IMR-90 (cell line): ENCODE data around the gene BOD1. TPM values are rescaled to one million over a fixed set of nuclear protein-coding genes. Genes with fewer than 3 reads are reported as not detected.

Experiments used
- ATAC-seq: fragments of 200-7000 bp; cut with Tn5 transposase; 2 replicates; pipeline ENCODE4 v1.9.1; 2020; ENCODE audit warnings: low read depth, mild to moderate bottlenecking, moderate library complexity
- BruUV-seq: library from RNA; stranded (reverse); fragments of 400-500 nt; replicated peaks from 2 replicates; lab custom pipeline; 2021; lab: Mats Ljungman, UMichigan
- CTCF ChIA-PET: fragments of 300-600 bp; formaldehyde crosslinking; extraction: SDS; loops from one replicate; lab custom pipeline; 2021; ENCODE audit warnings: antibody characterized with exemption; lab: Yijun Ruan, JAX
- POLR2A ChIA-PET: fragments of 300-600 bp; sonication (Branson Sonifier 250); formaldehyde crosslinking; loops from one replicate; lab custom pipeline; 2022; ENCODE audit warnings: antibody characterized with exemption; ENCODE audit not compliant: unreplicated experiment; lab: Charles Lee
- DNase-seq: peaks from one replicate; pipeline ENCODE4 v3.0.0; 2013
- H2AFZ ChIP-seq: replicated peaks from 2 replicates; pipeline ENCODE3; 2013; ENCODE audit warnings: low read length, mild to moderate bottlenecking; ENCODE audit not compliant: poor library complexity
- H2AK5ac ChIP-seq: 2 replicates; pipeline ENCODE4 v1.6.1; 2013; ENCODE audit warnings: low read depth, low read length, inconsistent platforms
- H2AK9ac ChIP-seq: replicated peaks from 2 replicates; pipeline ENCODE3; 2013; ENCODE audit warnings: mild to moderate bottlenecking, low read depth, low read length, moderate library complexity; ENCODE audit not compliant: poor library complexity
- H2BK120ac ChIP-seq: 2 replicates; pipeline ENCODE4 v1.6.1; 2013; ENCODE audit warnings: low read depth, low read length, inconsistent platforms
- H2BK15ac ChIP-seq: 3 replicates; pipeline ENCODE4 v1.6.1; 2013; ENCODE audit warnings: low read depth, low read length, inconsistent platforms
- H2BK20ac ChIP-seq: 2 replicates; pipeline ENCODE4 v1.6.1; 2013; ENCODE audit warnings: low read depth, mild to moderate bottlenecking, inconsistent platforms, low read length, moderate library complexity
- H2BK5ac ChIP-seq: 2 replicates; pipeline ENCODE4 v1.6.1; 2013; ENCODE audit warnings: mild to moderate bottlenecking, low read depth, low read length, inconsistent platforms; ENCODE audit not compliant: poor library complexity, severe bottlenecking
- H3K14ac ChIP-seq: replicated peaks from 2 replicates; pipeline ENCODE4 v1.6.1; 2013; ENCODE audit warnings: low read depth, low read length, inconsistent platforms
- H3K18ac ChIP-seq: 2 replicates; pipeline ENCODE4 v1.6.1; 2013; ENCODE audit warnings: low read depth, low read length, control low read depth
- H3K23ac ChIP-seq: 2 replicates; pipeline ENCODE4 v1.6.1; 2013; ENCODE audit warnings: low read depth, low read length, inconsistent platforms
- H3K27ac ChIP-seq: 2 replicates; pipeline ENCODE4 v1.5.1; 2013; ENCODE audit warnings: mild to moderate bottlenecking, control low read depth, low read length; ENCODE audit not compliant: insufficient read depth
- H3K27me3 ChIP-seq: 2 replicates; pipeline ENCODE4 v1.6.1; 2013; ENCODE audit warnings: low read length; ENCODE audit not compliant: control insufficient read depth, insufficient read depth
- H3K36me3 ChIP-seq: 2 replicates; pipeline ENCODE4 v1.6.1; 2013; ENCODE audit warnings: low read length, mixed read lengths; ENCODE audit not compliant: control insufficient read depth, insufficient read depth
- H3K4ac ChIP-seq: 2 replicates; pipeline ENCODE4 v1.6.1; 2013; ENCODE audit warnings: low read depth, low read length, inconsistent platforms
- H3K4me1 ChIP-seq: 2 replicates; pipeline ENCODE4 v1.6.1; 2013; ENCODE audit warnings: low read length, mixed read lengths; ENCODE audit not compliant: control insufficient read depth, insufficient read depth
- H3K4me2 ChIP-seq: 2 replicates; pipeline ENCODE4 v1.6.1; 2013; ENCODE audit warnings: low read depth, mild to moderate bottlenecking, control low read depth, low read length, moderate library complexity
- H3K4me3 ChIP-seq: 2 replicates; pipeline ENCODE4 v1.5.1; 2013; ENCODE audit warnings: low read depth, mild to moderate bottlenecking, control low read depth, low read length, moderate library complexity; ENCODE audit not compliant: insufficient read depth
- H3K56ac ChIP-seq: 2 replicates; pipeline ENCODE4 v1.6.1; 2013; ENCODE audit warnings: low read length, inconsistent platforms; ENCODE audit not compliant: insufficient read depth; ENCODE audit errors: extremely low read depth
- H3K79me1 ChIP-seq, 2 experiments: 2 replicates each; pipeline ENCODE4 v1.6.1; 2013; ENCODE audit warnings: low read length in 2 of 2, inconsistent platforms in 1 of 2, low read depth in 1 of 2
- H3K9ac ChIP-seq: 2 replicates; pipeline ENCODE4 v1.6.1; 2013; ENCODE audit warnings: low read depth, low read length, control low read depth
- H3K9me1 ChIP-seq: 2 replicates; pipeline ENCODE4 v1.6.1; 2013; ENCODE audit warnings: low read length, inconsistent platforms; ENCODE audit not compliant: insufficient read depth
- H3K9me3 ChIP-seq: 2 replicates; pipeline ENCODE4 v1.6.1; 2013; ENCODE audit warnings: low read length; ENCODE audit not compliant: control insufficient read depth, insufficient read depth
- H4K20me1 ChIP-seq: 2 replicates; pipeline ENCODE4 v1.6.1; 2013; ENCODE audit warnings: low read length, inconsistent platforms; ENCODE audit not compliant: insufficient read depth
- H4K5ac ChIP-seq: 2 replicates; pipeline ENCODE4 v1.6.1; 2013; ENCODE audit warnings: mild to moderate bottlenecking, low read depth, low read length, control low read depth
- H4K8ac ChIP-seq, 2 experiments: 2 replicates each; pipeline ENCODE4 v1.6.1; 2013; ENCODE audit warnings: low read depth in 2 of 2, low read length in 2 of 2, control low read depth in 1 of 2, inconsistent platforms in 1 of 2
- H4K91ac ChIP-seq: 2 replicates; pipeline ENCODE4 v1.6.1; 2013; ENCODE audit warnings: low read depth, low read length, inconsistent platforms; ENCODE audit not compliant: insufficient read depth
- BHLHE40 ChIP-seq: fragments of 150-350 bp; IDR thresholded peaks from 2 replicates; pipeline ENCODE4 v1.6.1; 2016; ENCODE audit warnings: mild to moderate bottlenecking, low read depth, low read length
- CHD1 ChIP-seq: IDR thresholded peaks from 2 replicates; pipeline ENCODE4 v1.6.1; 2012; ENCODE audit warnings: low read depth, low read length, improper control_type of control experiment
- CTCF ChIP-seq: conservative IDR thresholded peaks from 2 replicates; pipeline ENCODE4 v1.5.1; 2012; ENCODE audit warnings: mild to moderate bottlenecking, low read depth, low read length, improper control_type of control experiment
- ELK1 ChIP-seq: fragments of 150-350 bp; IDR thresholded peaks from 2 replicates; pipeline ENCODE4 v1.6.1; 2016; ENCODE audit warnings: low read depth, mild to moderate bottlenecking, low read length, moderate library complexity, borderline replicate concordance
- MAFK ChIP-seq: IDR thresholded peaks from 2 replicates; pipeline ENCODE4 v1.6.1; 2012; ENCODE audit warnings: low read depth, low read length, improper control_type of control experiment
- MXI1 ChIP-seq: IDR thresholded peaks from 2 replicates; pipeline ENCODE4 v1.6.1; 2012; ENCODE audit warnings: low read depth, mild to moderate bottlenecking, low read length, moderate library complexity, borderline replicate concordance
- NFE2L2 ChIP-seq: fragments of 150-350 bp; IDR thresholded peaks from 2 replicates; pipeline ENCODE4 v1.6.1; 2016; ENCODE audit warnings: low read depth, mild to moderate bottlenecking, low read length
- POLR2A ChIP-seq: IDR thresholded peaks from 2 replicates; pipeline ENCODE4 v1.6.1; 2012; ENCODE audit warnings: mild to moderate bottlenecking, low read depth, low read length
- RAD21 ChIP-seq: IDR thresholded peaks from 2 replicates; pipeline ENCODE4 v1.6.1; 2012; ENCODE audit warnings: low read length, improper control_type of control experiment
- RFX5 ChIP-seq: IDR thresholded peaks from 2 replicates; pipeline ENCODE4 v1.8.0; 2012; ENCODE audit warnings: low read depth, mild to moderate bottlenecking, low read length, moderate library complexity
- WGBS, 2 experiments: methylation state at CpG; one replicate each; pipeline versions ENCODE4 v1.1.5 to v1.1.7; 2013; ENCODE audit warnings: missing lambda C conversion rate in 2 of 2; ENCODE audit not compliant: insufficient read length in 1 of 2; ENCODE audit errors: extremely low coverage in 2 of 2; 5-methylcytosine and 5-hydroxymethylcytosine counted together
- dilution Hi-C: fragments of 300-500 bp; cut with HindIII; formaldehyde crosslinking; loops from one replicate; pipeline ENCODE4 v1.14.3; 2018; ENCODE audit warnings: low sequenced_read_pairs; ENCODE audit not compliant: unreplicated experiment
- in situ Hi-C: fragments of 300-500 bp; cut with MboI; formaldehyde crosslinking; loops from 3 replicates; pipeline ENCODE4 v1.14.3; 2019; ENCODE audit warnings: low sequenced_read_pairs, inconsistent platforms, mixed read lengths
- intact Hi-C: fragments of 100-400 bp; cut with micrococcal nuclease; formaldehyde crosslinking; loops from 2 replicates; pipeline ENCODE4 v1.10.0; 2022
- polyA plus RNA-seq, 3 experiments: library from polyadenylated mRNA; depleted of rRNA; stranded (reverse); fragments of >200 nt; gene quantifications; 2 replicates each; pipeline ENCODE4 v1.2.3, GENCODE V29; 2012; ENCODE audit warnings: low replicate concordance in 1 of 3
- total RNA-seq: library from RNA; depleted of rRNA; stranded (reverse); fragments of >200 nt; gene quantifications from 2 replicates; pipeline ENCODE4 v1.2.3, GENCODE V29; 2012
- TF ChIP-seq, protein P1 (sequence below): fragments of 150-350 bp; IDR thresholded peaks from 2 replicates; pipeline ENCODE4 v1.6.1; 2017; ENCODE audit warnings: mild to moderate bottlenecking, antibody characterized with exemption, low read length, low read depth

BOD1 gene
- total and polyA plus RNA-seq, 2 of the 4 experiments (the other 2 are of a cell fraction) = 57.9 to 71.7 TPM

DNA sequence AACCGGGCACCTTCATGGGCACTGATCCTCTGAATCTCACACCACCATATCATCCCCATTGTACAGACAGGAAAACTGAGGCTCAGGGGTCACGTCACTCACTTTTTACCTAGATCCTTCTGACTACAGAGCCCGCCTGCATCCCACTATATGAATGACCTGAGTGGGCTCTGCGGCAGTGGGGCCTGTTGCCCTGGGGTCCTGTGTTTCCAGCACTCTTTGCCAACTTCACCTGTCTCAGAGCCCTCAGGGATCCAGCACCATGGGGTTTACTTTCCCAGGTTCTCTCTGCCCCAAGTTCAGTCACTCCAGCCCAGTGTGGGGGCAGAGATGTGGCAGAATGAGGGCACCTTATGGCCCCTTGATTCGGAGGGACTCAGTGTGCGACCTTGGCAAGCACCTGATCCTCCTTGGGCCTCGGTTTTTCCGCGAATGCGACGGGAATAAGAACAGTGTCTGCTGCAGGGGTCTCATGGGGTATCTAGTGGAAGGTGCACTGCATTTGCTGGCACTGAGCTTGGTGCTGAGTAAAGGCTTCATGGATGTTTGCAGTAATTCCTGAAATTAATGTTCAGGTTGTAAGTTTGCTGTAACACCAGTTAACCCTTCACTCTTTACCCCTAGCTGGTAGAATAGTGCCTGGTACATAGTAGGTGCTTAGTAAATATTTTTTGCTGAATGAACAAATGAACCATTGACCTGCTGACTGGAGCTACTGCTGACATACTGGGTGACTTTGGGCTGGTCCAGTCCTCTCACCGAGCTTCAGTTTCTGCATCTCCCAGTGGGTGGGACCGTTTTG lies 47.1 kb upstream of the BOD1 start:
- Histone ChIP-seq H3K9me1 (no peaks in the 10 kb centered on the region), H3K56ac (no peak overlapping the region), H4K8ac (peak overlapping the region; percentile 30 to 76; a peak in 1 of 4 replicates), H2BK20ac (no peak overlapping the region), H3K4ac (no peak overlapping the region), H3K14ac (no peak overlapping the region), H2AFZ (peak overlapping the region; percentile 57), H3K4me3 (no peak overlapping the region), H3K4me2 (no peak overlapping the region), H3K4me1 (no peaks in the 10 kb centered on the region), H3K23ac (no peak overlapping the region), H3K9me3 (peaks cover 5% of the 10 kb centered on the region), H4K20me1 (no peaks in the 10 kb centered on the region), H4K91ac (no peak overlapping the region), H2AK9ac (no peak overlapping the region), H2BK5ac (no peak overlapping the region), H2BK15ac (no peak overlapping the region), H2BK120ac (no peak overlapping the region), H3K9ac (no peak overlapping the region), H3K27me3 (no peaks in the 10 kb centered on the region; the same call in 1 of the 2 replicates), H3K79me1 (no peaks in the 10 kb centered on the region), H3K27ac (no peak overlapping the region), H3K18ac (no peak overlapping the region), H3K36me3 (no peaks in the 10 kb centered on the region), H4K5ac (no peak overlapping the region), H2AK5ac (no peak overlapping the region)
- dilution Hi-C loops (no loop called here), in situ Hi-C loops (no loop called here), intact Hi-C loops (no loop called here)
- ATAC-seq = peak; percentile 17; the same call in 1 of the 2 replicates
- CTCF ChIA-PET = no interaction called here
- POLR2A ChIA-PET = no interaction called here
- WGBS, 2 experiments = 93% methylated on average over 3 of the region's 13 CpGs; no CpG with 5 or more reads in 1 of the 2 experiments
- no TSS peak for BruUV-seq
- TF ChIP-seq POLR2A (no peak), NFE2L2 (no peak), CHD1 (no peak), BHLHE40 (no peak), CTCF (no peak), ELK1 (no peak), RFX5 (no peak), MXI1 (no peak), MAFK (no peak), RAD21 (no peak)
- TF ChIP-seq, protein P1, sequence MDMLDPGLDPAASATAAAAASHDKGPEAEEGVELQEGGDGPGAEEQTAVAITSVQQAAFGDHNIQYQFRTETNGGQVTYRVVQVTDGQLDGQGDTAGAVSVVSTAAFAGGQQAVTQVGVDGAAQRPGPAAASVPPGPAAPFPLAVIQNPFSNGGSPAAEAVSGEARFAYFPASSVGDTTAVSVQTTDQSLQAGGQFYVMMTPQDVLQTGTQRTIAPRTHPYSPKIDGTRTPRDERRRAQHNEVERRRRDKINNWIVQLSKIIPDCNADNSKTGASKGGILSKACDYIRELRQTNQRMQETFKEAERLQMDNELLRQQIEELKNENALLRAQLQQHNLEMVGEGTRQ = no peak
- DNase-seq = no peak
